ENCODE data around the gene ACTN4.
"Not testable (repeated sequence)": the region's sequence is repeated elsewhere in the genome, so short reads cannot be mapped to it uniquely, and the experiment has no call there.

ACTN4 gene

DNA sequence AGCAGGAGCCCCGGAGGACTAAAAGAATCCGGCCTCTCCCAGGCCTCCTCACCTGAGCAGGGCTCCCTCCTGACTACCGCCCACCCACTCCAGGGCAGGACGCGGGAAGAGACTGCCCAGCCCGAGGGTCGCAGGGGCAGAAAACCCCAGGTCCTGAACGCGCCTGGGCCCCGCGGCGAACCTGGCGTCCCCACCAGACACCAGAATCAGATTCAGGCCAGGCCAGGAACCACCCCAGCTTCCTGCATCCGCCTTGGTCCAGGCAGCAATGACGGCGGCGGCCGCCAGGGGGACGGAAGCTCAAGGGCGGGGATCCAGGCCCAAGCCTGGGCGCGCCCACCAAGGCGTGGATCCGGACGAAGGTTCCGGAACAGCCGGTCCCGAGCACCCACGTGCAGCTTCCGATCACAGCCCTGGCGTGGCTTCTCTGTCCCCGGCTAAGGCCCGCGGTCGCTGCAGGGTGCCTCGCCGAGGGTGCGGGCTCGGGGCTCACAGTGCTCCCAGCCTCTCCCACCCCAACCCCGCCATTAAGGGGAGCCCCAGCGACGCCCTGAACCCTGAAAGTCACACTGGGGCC, 122.3 kb downstream of the ACTN4 start:
- no peak for DNase-seq (ENCODE audit: low spot score)

DNA sequence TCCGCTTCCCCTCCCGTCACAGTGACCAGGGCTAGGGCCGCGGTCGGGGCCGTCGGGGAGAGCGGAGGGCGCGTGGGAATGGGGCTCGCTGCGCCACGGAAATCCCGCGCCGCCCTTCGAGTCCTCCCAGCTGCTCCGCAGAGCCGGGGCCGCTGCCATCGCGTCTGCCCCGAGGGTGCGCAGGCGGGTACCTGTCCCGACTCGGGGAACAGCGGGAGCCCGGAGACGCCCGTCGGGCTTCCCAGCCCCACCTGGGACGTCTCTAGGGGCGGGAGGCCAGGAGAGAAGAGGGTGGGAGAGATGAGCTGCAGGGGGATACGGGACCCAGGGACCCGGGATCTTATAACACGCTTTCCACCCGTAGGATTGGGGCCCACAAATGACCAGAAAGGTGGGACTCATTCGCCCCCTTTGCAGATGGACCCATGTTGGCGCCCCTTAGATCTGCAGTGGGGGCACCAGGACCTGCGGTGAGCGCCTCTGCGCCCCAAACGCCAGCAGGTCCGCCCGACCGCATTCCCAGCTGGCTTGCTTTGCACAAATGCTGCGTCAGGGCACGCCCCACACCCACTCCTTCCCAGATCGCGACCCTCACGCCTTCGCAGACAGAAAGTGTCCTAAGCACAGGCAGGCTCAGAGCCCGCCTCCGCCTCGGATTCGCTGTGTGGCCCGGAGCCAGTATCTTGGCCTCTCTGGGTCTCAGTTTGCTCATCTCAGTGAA, 122.9 kb downstream of the ACTN4 start:
- not testable (repeated sequence) for DNase-seq (ENCODE audit: low spot score)

DNA sequence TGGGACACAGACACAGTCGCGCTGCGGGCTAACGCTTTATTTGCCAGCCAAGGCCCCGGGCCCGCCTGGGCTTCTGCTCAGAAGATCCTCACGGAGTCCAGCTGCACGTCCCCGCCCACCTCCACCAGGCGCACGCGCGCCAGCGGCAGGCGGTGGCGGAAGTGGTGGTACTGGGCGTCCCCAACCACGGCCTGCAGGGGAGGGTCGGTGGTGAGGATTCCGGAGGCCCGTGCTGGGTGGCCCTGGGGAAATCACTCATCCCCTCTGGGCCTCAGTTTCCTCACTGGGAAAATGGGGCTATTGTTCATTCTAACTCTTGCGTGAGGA, 123.5 kb downstream of the ACTN4 start:
- DNase-seq (ENCODE audit: low spot score) = not testable (repeated sequence)

DNA sequence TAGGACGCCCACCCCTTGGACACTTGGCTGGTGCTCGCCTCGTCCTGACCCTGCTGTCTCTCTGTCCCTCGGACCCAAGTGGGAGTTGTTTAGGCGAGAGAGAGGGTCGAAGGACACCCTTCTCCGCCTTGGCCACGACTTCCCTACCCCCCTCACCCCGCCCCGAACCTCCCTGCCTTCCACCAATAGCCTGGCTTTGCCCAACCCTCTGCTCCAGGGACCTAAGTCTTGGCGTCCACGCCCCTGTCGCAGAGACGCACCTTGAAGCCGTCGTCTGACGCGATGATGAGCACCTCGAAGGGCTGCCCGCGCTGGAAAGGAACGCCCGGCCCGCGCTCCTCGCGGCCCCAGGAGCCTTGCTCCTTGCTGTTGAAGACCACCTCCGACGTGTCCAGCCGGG, 124.1 kb downstream of the ACTN4 start:
- not testable (repeated sequence) for DNase-seq (ENCODE audit: low spot score)

DNA sequence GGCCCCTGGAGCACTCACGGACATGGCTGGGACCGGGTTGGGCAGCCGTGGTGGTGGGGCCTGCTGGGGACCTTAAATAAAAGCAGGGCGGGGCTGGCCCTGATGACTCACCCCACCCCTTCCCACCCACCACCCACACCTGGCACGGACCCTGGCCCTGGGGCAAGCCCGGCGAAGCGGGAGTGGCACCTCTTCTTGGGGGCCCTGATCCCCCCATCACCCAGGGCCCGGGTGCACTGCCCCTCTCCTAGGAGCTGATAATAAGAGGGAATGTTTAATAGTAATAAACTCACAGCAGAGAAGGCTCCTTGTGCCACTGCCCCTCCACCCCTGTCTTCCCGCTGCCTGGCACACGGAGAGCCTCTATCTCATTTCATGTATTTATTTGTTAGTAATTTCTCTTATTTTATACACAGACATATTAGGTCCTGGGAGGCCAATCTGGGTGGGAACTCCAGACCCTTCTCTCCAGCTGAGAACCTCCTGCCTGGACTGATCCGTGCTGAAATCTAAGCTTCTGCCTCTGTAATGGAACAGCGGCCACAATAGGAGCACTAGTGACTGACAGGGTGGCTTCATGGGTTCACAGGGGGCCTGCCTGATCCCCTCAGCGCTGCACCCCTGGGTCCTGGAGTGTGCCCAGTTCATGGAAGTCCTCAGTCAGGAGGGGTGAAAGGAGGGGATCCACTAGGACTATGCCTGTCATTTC, 126.2 kb downstream of the ACTN4 start, which contains the start of gene LGALS7:
LGALS7 (minus strand) TSS at position 49 of the 709 bp plus-strand sequence; CDS start at position 24, 25 bp downstream.
- DNase-seq (ENCODE audit: low spot score) = no peak

DNA sequence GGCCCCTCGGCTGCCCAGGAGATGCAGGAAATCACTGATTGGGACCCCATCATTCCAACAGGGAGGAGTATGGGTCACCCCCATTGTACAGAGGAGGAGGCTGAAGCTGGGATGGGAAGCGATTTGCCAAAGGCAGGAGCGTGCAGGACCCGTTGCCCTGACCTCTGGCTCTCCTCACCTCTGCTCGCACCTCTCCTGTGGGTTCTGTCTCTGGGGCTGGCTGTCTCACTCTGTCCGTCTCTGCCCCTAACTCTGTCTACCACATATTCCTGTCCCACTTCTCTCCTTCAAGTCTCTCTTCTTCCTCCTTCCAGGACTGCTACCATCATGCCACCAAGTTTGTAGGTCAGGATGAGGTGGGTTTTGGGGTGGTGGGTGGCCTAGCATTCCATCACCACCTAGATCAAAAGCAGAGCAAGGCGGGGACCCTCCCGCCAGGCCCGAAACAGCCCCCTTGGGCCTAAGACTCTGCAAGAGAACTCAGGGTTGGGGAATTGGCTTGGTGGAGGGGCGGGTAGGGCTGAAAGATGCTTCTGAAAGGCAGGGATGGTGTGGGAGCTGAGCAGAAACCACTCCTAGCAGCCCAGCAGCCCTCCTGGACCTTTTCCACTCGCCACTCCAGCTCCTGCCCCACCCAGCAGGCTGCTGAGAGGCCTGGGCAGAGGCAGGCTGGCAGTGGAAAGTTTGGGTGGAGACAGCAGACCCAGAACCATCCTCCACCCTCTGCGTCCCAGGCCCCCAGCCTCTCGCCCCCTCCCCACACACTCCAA, 126.9 kb downstream of the ACTN4 start:
- DNase-seq (ENCODE audit: low spot score) = no peak

DNA sequence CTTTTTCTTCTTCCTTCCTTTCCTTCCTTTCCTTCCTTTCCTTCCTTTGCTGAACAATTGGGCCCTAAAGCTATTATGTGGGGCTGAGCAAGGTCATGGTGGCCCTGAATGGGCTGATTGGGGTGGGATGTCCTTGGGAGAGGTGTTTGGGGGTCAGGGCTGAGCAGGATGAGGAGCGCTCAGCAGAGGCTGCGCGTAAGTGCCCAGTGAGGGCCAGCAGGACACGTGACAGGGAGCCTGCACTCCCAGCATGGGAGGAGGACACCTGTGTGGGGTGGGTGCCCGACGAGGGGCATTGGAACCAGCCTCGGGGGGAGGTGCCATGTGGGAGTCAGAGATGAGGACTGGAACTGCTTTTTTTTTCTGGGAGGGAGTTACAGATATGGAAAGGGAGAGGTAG, 131.3 kb downstream of the ACTN4 start:
- DNase-seq (ENCODE audit: low spot score) = no peak

DNA sequence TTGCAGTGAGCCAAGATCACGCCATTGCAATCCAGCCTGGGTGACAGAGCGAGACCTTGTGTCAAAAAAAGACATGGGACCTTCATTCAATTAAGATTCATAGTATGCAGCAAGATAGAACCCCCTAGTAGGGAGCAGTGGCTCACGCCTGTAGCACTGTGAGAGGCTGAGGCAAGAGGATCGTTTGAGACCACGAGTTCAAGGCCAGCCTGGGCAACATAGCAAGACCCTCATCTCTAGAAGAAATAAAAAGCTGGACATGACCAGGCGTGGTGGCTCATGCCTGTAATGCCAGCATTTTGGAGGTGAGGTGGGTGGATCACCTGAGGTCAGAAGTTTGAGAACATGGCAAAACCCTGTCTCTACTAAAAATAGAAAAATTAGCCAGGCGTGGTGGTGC, 133.0 kb downstream of the ACTN4 start:
- no peak for DNase-seq (ENCODE audit: low spot score)

DNA sequence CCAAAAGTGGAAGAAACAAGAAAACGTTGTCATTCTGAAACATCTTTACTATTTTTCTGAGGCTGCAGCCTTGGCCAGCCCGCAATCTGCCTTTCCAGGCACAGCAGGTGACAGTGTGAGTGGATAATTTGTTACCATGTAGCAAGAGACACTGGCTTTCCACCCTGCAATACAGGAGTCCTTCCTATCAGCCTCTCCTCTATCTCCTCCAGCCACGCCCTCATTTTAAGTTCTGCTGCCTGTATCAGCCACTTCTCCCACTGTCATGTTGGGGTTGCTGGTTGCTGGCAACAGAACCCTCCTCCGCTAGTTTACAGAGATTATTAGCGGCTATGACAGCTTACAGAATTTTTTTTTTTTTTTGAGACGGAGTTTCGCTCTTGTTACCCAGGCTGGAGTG, 133.6 kb downstream of the ACTN4 start:
- DNase-seq (ENCODE audit: low spot score) = no peak
